ENCODE measurements around the gene GPR21. TPM values are rescaled to one million over a fixed set of nuclear protein-coding genes. Genes with fewer than 3 reads are reported as not detected.
A peak's percentile ranks its signal among the peaks of the same experiment; 100 is the strongest.

Gene GPR21
- polyA plus RNA-seq, 1 of the 3 experiments (the other 2 are of a cell fraction) = not detected

DNA sequence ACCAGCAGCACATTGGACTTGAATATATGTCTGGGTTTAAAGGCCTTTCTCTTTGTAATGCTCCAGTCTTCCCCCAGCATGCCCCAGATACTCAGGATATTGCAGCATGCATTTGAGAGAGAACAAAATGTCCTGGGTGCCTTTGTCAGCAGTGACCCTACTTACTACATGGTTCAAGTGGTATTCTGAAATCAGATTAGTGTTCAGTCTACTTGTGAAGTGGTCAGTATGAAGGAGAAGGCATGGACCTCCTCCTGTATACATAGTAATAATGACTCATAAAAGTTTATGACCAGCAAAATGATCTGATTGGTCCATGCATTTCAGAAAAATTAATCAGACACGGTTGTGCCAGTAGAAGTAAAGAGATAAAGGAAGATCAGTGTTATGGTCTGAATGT lies 25.4 kb downstream of the GPR21 start:
- no peaks in the 10 kb centered on the region for H3K79me2 ChIP-seq (ENCODE audit: insufficient read depth)
- TF ChIP-seq CTCF (IDR thresholded peaks at IDR 0.05) (no peak), FOXJ3 (CRISPR knock-in tag; IDR thresholded peaks at IDR 0.05) (no peak), RFX5 (IDR thresholded peaks at IDR 0.05; ENCODE audit: low read length) (peak; percentile 76; the same call in 1 of the 2 replicates), GATA2 (CRISPR knock-in tag; IDR thresholded peaks at IDR 0.05) (no peak)
- H3K4me2 ChIP-seq = no peak overlapping the region
- H3K9me3 ChIP-seq = no peaks in the 10 kb centered on the region
- POLR2A ChIA-PET = no interaction called here
- no peak overlapping the region for H2AFZ ChIP-seq (ENCODE audit: low read depth)
- peaks cover 9 to 18% of the 10 kb centered on the region in 2 experiments for H3K36me3 ChIP-seq (replicated peaks in 1 of 2; ENCODE audit: control insufficient read depth in 1 of 2, insufficient read depth in 2 of 2, low read length in 1 of 2)
- no peak overlapping the region for H3K9ac ChIP-seq
- no peak overlapping the region for H3K4me3 ChIP-seq (ENCODE audit: low read depth in 2 of 2, low read length in 1 of 2)
- H3K4me1 ChIP-seq (ENCODE audit: control insufficient read depth in 1 of 2, insufficient read depth in 2 of 2, low read depth in 1 of 2, low read length in 1 of 2) = peaks cover 0 to 11% of the 10 kb centered on the region in 2 experiments; a peak in 2 of 4 replicates
- H3K9me2 ChIP-seq = no peaks in the 10 kb centered on the region
- 79% methylated on average over 1 of the region's 1 CpG for WGBS (ENCODE audit: low lambda C conversion rate)
- CTCF ChIA-PET = interaction anchor here (1.3 kb wide), 1 partner anchor 291 kb away, joined by 3 read pairs; no protein-coding TSS in a partner anchor
- H3K27me3 ChIP-seq (ENCODE audit: insufficient read depth) = no peaks in the 10 kb centered on the region
- no peak overlapping the region for H3K27ac ChIP-seq (ENCODE audit: low read depth in 2 of 2, low read length in 1 of 2)
- DNase-seq = no peak
- no peaks in the 10 kb centered on the region for H4K20me1 ChIP-seq (ENCODE audit: insufficient read depth)
- H3F3A ChIP-seq (replicated peaks; ENCODE audit: insufficient read depth) = peaks cover 8% of the 10 kb centered on the region

- no peaks in the 10 kb centered on the region for H3K27me3 ChIP-seq (ENCODE audit: insufficient read depth)
- DNase-seq = no peak
- no peak overlapping the region for H3K27ac ChIP-seq (ENCODE audit: low read depth in 2 of 2, low read length in 1 of 2)
- no peak overlapping the region for H3K4me3 ChIP-seq (ENCODE audit: low read depth in 2 of 2, low read length in 1 of 2)
- H4K20me1 ChIP-seq (ENCODE audit: insufficient read depth) = no peaks in the 10 kb centered on the region
- no peaks in the 10 kb centered on the region for H3K79me2 ChIP-seq (ENCODE audit: insufficient read depth)
- CTCF ChIA-PET = interaction anchor here (1.3 kb wide), 1 partner anchor 290 kb away, joined by 3 read pairs; no protein-coding TSS in a partner anchor
- no peaks in the 10 kb centered on the region for H3K9me3 ChIP-seq
- TF ChIP-seq NFIC (IDR thresholded peaks at IDR 0.05; ENCODE audit: borderline replicate concordance) (0 out of 2 replicates have a peak, but pooled peaks have one; percentile 29), SMC3 (IDR thresholded peaks at IDR 0.05; ENCODE audit: low read depth, low read length) (no peak), TCF12 (IDR thresholded peaks at IDR 0.05) (peak; percentile 65), CHD2 (IDR thresholded peaks at IDR 0.05; ENCODE audit: low read length, partially characterized antibody) (no peak), JUND (IDR thresholded peaks at IDR 0.05) (peak; percentile 24; the same call in 1 of the 2 replicates), PBX3 (IDR thresholded peaks at IDR 0.05) (peak; percentile 51)
- TF ChIP-seq, protein P1, sequence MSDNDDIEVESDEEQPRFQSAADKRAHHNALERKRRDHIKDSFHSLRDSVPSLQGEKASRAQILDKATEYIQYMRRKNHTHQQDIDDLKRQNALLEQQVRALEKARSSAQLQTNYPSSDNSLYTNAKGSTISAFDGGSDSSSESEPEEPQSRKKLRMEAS (IDR thresholded peaks at IDR 0.05; ENCODE audit: low read depth) = no peak
- no peaks in the 10 kb centered on the region for H3K9me2 ChIP-seq
- POLR2A ChIA-PET = no interaction called here
- H3K9ac ChIP-seq = no peak overlapping the region
- no peak overlapping the region for H3K4me2 ChIP-seq
- H3K4me1 ChIP-seq (ENCODE audit: control insufficient read depth in 1 of 2, insufficient read depth in 2 of 2, low read depth in 1 of 2, low read length in 1 of 2) = peaks cover 0 to 14% of the 10 kb centered on the region in 2 experiments; a peak in 3 of 4 replicates
- peaks cover 7 to 12% of the 10 kb centered on the region in 2 experiments for H3K36me3 ChIP-seq (replicated peaks in 1 of 2; ENCODE audit: control insufficient read depth in 1 of 2, insufficient read depth in 2 of 2, low read length in 1 of 2)
- no peak overlapping the region for H2AFZ ChIP-seq (ENCODE audit: low read depth)
- H3F3A ChIP-seq (replicated peaks; ENCODE audit: insufficient read depth) = peaks cover 8% of the 10 kb centered on the region
- WGBS (ENCODE audit: low lambda C conversion rate) = 98% methylated on average over 9 of the region's 9 CpGs
Measured at GRCh38 chr9:123059472-123060220, 26.2 kb downstream of the GPR21 start.
